Measurements from ENCODE around the gene ZNF524.

ZNF524 gene

DNA sequence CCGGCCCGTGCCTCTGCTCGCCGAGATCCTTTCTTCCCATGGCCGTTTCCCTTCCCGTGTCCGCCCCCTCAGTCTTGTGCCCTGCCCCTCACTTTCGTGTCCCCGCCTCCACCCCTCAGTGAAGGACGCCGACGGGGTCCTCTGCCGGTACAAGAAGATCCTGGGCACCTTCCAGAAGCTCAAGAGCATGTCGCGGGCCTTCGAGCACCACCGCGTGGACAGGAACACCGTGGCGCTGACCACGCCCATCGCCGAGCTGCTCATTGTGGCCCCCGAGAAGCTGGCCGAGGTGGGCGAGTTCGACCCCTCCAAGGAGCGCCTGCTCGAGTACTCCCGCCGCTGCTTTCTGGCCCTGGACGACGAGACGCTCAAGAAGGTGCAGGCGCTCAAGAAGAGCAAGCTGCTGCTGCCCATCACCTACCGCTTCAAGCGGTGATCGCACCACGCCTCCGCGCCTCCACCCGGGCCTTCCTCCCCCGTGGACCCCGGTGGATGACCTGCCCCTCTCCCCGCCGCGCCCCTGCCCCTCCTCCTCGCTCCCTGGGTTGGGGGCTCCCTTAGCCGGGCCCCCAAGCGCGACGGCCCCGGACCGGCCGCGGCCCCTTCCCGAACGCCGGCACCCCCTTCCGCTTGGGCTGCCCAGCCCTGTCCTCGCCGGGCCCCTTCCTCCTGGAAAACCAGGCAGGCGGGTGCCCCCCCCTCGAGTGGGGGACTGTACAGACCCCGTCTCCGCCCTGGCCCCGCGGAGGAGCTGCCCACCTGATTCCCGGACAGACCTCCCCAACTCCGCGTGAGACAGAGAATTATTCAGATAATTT lies 52.4 kb downstream of the ZNF524 start:
- H3K4me3 ChIP-seq = no peak overlapping the region
- DNase-seq (ENCODE audit: low spot score) = peak; percentile 72
- TF ChIP-seq CTCF (IDR thresholded peaks at IDR 0.05) = no peak
- H3K27ac ChIP-seq = peak overlapping the region in 1 of 2 donors; percentile 98

All from coronary artery (tissue), 2 donors.